OCI-LY7 (cell line): ENCODE results near the gene TCHHL1. TPM values are rescaled to one million over a fixed set of nuclear protein-coding genes. Genes with fewer than 3 reads are reported as not detected.

Source experiments
- BruUV-seq: library from RNA; stranded (reverse); fragments of 400-500 nt; replicated peaks from 2 replicates; lab custom pipeline; 2021; lab: Mats Ljungman, UMichigan
- CTCF ChIA-PET: fragments of 300-600 bp; sonication (Branson Sonifier 250); formaldehyde crosslinking; loops from one replicate; lab custom pipeline; 2022; ENCODE audit warnings: antibody characterized with exemption; ENCODE audit not compliant: unreplicated experiment; lab: Charles Lee
- POLR2A ChIA-PET: fragments of 300-600 bp; sonication (Branson Sonifier 250); formaldehyde crosslinking; loops from one replicate; lab custom pipeline; 2022; ENCODE audit warnings: antibody characterized with exemption; lab: Charles Lee
- DNase-seq: peaks from one replicate; pipeline ENCODE4 v3.0.0-alpha.2; 2015; ENCODE audit warnings: low spot score
- H2AFZ ChIP-seq: fragments of 200-600 bp; sonication (generic), shearing (Covaris generic); 2 replicates; pipeline ENCODE4 v1.6.1; 2014; ENCODE audit warnings: mild to moderate bottlenecking, antibody characterized with exemption, low read length, moderate library complexity
- H3K27ac ChIP-seq: fragments of 200-600 bp; sonication (generic); 2 replicates; pipeline ENCODE4 v1.5.1; 2014; ENCODE audit warnings: mixed run types, low read depth, mild to moderate bottlenecking, moderate library complexity, low read length, inconsistent platforms; ENCODE audit not compliant: poor library complexity, severe bottlenecking
- H3K36me3 ChIP-seq: fragments of 200-600 bp; sonication (generic); 2 replicates; pipeline ENCODE4 v1.6.1; 2014; ENCODE audit warnings: mild to moderate bottlenecking, antibody characterized with exemption, low read length, moderate library complexity, mixed read lengths; ENCODE audit not compliant: insufficient read depth
- H3K4me1 ChIP-seq: fragments of 200-600 bp; sonication (generic); 2 replicates; pipeline ENCODE4 v1.5.1; 2014; ENCODE audit warnings: mild to moderate bottlenecking, low read length; ENCODE audit not compliant: insufficient read depth, poor library complexity, severe bottlenecking
- H3K4me2 ChIP-seq: fragments of 200-600 bp; sonication (generic); 2 replicates; pipeline ENCODE4 v1.6.1; 2014; ENCODE audit warnings: mild to moderate bottlenecking, low read length
- H3K4me3 ChIP-seq: fragments of 200-600 bp; sonication (generic); 2 replicates; pipeline ENCODE4 v1.5.1; 2014; ENCODE audit warnings: mild to moderate bottlenecking, low read depth, low read length; ENCODE audit not compliant: poor library complexity, severe bottlenecking
- H3K79me2 ChIP-seq: fragments of 200-600 bp; sonication (generic); 2 replicates; pipeline ENCODE4 v1.6.1; 2016; ENCODE audit warnings: low read depth, mild to moderate bottlenecking, low read length, moderate library complexity, mixed read lengths; ENCODE audit not compliant: insufficient read depth
- H3K9me2 ChIP-seq: fragments of 200-600 bp; sonication (generic); 2 replicates; pipeline ENCODE4 v1.6.1; 2016; ENCODE audit warnings: mild to moderate bottlenecking, low read length, mixed read lengths; ENCODE audit not compliant: insufficient read depth
- H3K9me3 ChIP-seq: fragments of 200-600 bp; sonication (generic); 2 replicates; pipeline ENCODE4 v1.6.1; 2014; ENCODE audit warnings: mild to moderate bottlenecking, mixed run types, low read length, mixed read lengths
- H4K20me1 ChIP-seq: fragments of 200-600 bp; sonication (generic); 2 replicates; pipeline ENCODE4 v1.6.1; 2014; ENCODE audit warnings: mild to moderate bottlenecking, antibody characterized with exemption, low read length, moderate library complexity, mixed read lengths; ENCODE audit not compliant: insufficient read depth
- CTCF ChIP-seq: fragments of 200-600 bp; sonication (generic); conservative IDR thresholded peaks from 2 replicates; pipeline ENCODE4 v1.5.1; 2014; ENCODE audit warnings: mild to moderate bottlenecking, antibody characterized with exemption, low read length, moderate library complexity, mixed read lengths
- EZH2phosphoT487 ChIP-seq: fragments of 200-600 bp; sonication (generic); IDR thresholded peaks from 2 replicates; pipeline ENCODE4 v1.6.1; 2018; ENCODE audit warnings: low read depth, borderline replicate concordance, mild to moderate bottlenecking, mixed run types, antibody characterized with exemption, low read length, moderate library complexity, mixed read lengths
- intact Hi-C: fragments of 100-400 bp; cut with micrococcal nuclease; formaldehyde crosslinking; loops from one replicate; pipeline ENCODE4 v1.10.0; 2022; ENCODE audit not compliant: unreplicated experiment
- total RNA-seq, 2 experiments: library from RNA; depleted of rRNA in 1 of 2; stranded (reverse); fragments of >200 nt in 1 of 2; shearing (Covaris generic) in 1 of 2; gene quantifications; 2 replicates each; pipeline ENCODE4 v1.2.3, GENCODE V29; 2014 to 2022

The TCHHL1 gene
- total RNA-seq, 2 experiments from 2014 or later, result not detected

GRCh38 chr1:152053375-152053774, 35.5 kb downstream of the TCHHL1 start:
- no peaks in the 10 kb centered on the region for H3K36me3 ChIP-seq
- H2AFZ ChIP-seq, result no peak overlapping the region
- ChIA-PET CTCF (interaction anchor here (1.2 kb wide), 1 partner anchor 405 kb away, joined by 3 read pairs; no protein-coding TSS in a partner anchor), POLR2A (interaction anchor here (1.0 kb wide), 1 partner anchor 12 kb away, joined by 3 read pairs; no protein-coding TSS in a partner anchor)
- no peak overlapping the region for H3K4me3 ChIP-seq
- no peak for DNase-seq
- peaks cover 3% of the 10 kb centered on the region for H3K4me1 ChIP-seq
- no peak overlapping the region for H3K4me2 ChIP-seq
- no peaks in the 10 kb centered on the region for H3K9me3 ChIP-seq
- no TSS peak for BruUV-seq
- TF ChIP-seq EZH2phosphoT487 (no peak), CTCF (no peak)
- intact Hi-C loops, result loop anchor here (5.0 kb wide), 2 partner anchors 294 to 404 kb away; no protein-coding TSS in a partner anchor
- H3K27ac ChIP-seq, result no peak overlapping the region
- no peaks in the 10 kb centered on the region for H4K20me1 ChIP-seq
- no peaks in the 10 kb centered on the region for H3K79me2 ChIP-seq
- no peaks in the 10 kb centered on the region for H3K9me2 ChIP-seq

- intact Hi-C loops, result loop anchor here (1.0 to 5.0 kb wide), 3 partner anchors 134 to 405 kb away; no protein-coding TSS in a partner anchor
- no TSS peak for BruUV-seq
- no peak overlapping the region for H3K4me3 ChIP-seq
- no peaks in the 10 kb centered on the region for H3K9me3 ChIP-seq
- ChIA-PET CTCF (interaction anchor here (1.2 kb wide), 1 partner anchor 406 kb away, joined by 3 read pairs; no protein-coding TSS in a partner anchor), POLR2A (interaction anchor here (1.0 kb wide), 1 partner anchor 12 kb away, joined by 3 read pairs; no protein-coding TSS in a partner anchor)
- no peak overlapping the region for H2AFZ ChIP-seq
- H3K9me2 ChIP-seq, result no peaks in the 10 kb centered on the region
- H3K79me2 ChIP-seq, result no peaks in the 10 kb centered on the region
- no peak for TF ChIP-seq EZH2phosphoT487
- peak; percentile 95 for TF ChIP-seq CTCF
- no peak overlapping the region for H3K27ac ChIP-seq
- no peaks in the 10 kb centered on the region for H4K20me1 ChIP-seq
- H3K4me2 ChIP-seq, result no peak overlapping the region
- peaks cover 11% of the 10 kb centered on the region for H3K4me1 ChIP-seq
- DNase-seq, result peak; percentile 75
- H3K36me3 ChIP-seq, result no peaks in the 10 kb centered on the region
These were observed 36.3 kb downstream of the TCHHL1 start for GRCh38 chr1:152052606-152053005.
